Measurements from ENCODE around the gene IQGAP3.

The IQGAP3 gene

GRCh38 chr1:156565519-156565918, 6.8 kb downstream of the IQGAP3 start:
- TF ChIP-seq CTCF (IDR thresholded peaks at IDR 0.05; ENCODE audit: low read depth, low read length, missing control alignments) = no peak
- no peak for DNase-seq (ENCODE audit: low read depth)

GRCh38 chr1:156560585-156561163, 11.7 kb downstream of the IQGAP3 start:
- no peak for TF ChIP-seq CTCF (IDR thresholded peaks at IDR 0.05; ENCODE audit: low read depth, low read length, missing control alignments)
- no peak for DNase-seq (ENCODE audit: low read depth)
- H3K4me3 ChIP-seq (ENCODE audit: low read depth, low read length) = no peak overlapping the region

More at GRCh38 chr1:156565519-156565918, 6.8 kb downstream of the IQGAP3 start:
- H3K4me3 ChIP-seq (ENCODE audit: low read depth, low read length) = no peak overlapping the region

- no peak for TF ChIP-seq CTCF (IDR thresholded peaks at IDR 0.05; ENCODE audit: low read depth, low read length, missing control alignments)
- no peak overlapping the region for H3K4me3 ChIP-seq (ENCODE audit: low read depth, low read length)
- no peak for DNase-seq (ENCODE audit: low read depth)
These were observed 12.5 kb downstream of the IQGAP3 start for GRCh38 chr1:156559797-156560385.

GRCh38 chr1:156559086-156559796, 13.1 kb downstream of the IQGAP3 start:
- no peak overlapping the region for H3K4me3 ChIP-seq (ENCODE audit: low read depth, low read length)
- TF ChIP-seq CTCF (IDR thresholded peaks at IDR 0.05; ENCODE audit: low read depth, low read length, missing control alignments) = no peak
- DNase-seq (ENCODE audit: low read depth) = no peak

GRCh38 chr1:156556354-156556753, 16.0 kb downstream of the IQGAP3 start:
- TF ChIP-seq CTCF (IDR thresholded peaks at IDR 0.05; ENCODE audit: low read depth, low read length, missing control alignments) = no peak
- no peak for DNase-seq (ENCODE audit: low read depth)

GRCh38 chr1:156555715-156556114, 16.6 kb downstream of the IQGAP3 start:
- H3K4me3 ChIP-seq (ENCODE audit: low read depth, low read length) = no peak overlapping the region

More at GRCh38 chr1:156556354-156556753, 16.0 kb downstream of the IQGAP3 start:
- no peak overlapping the region for H3K4me3 ChIP-seq (ENCODE audit: low read depth, low read length)

More at GRCh38 chr1:156555715-156556114, 16.6 kb downstream of the IQGAP3 start:
- DNase-seq (ENCODE audit: low read depth) = no peak
- no peak for TF ChIP-seq CTCF (IDR thresholded peaks at IDR 0.05; ENCODE audit: low read depth, low read length, missing control alignments)

All from GM12864 (cell line).